ENCODE data around the gene RTN4. TPM values are rescaled to one million over a fixed set of nuclear protein-coding genes. Genes with fewer than 3 reads are reported as not detected.

Gene RTN4
- polyA plus RNA-seq, 1 donor (not counting 4 experiments of a cell fraction or from before 2014, with no cell fraction given): 406 TPM

DNA sequence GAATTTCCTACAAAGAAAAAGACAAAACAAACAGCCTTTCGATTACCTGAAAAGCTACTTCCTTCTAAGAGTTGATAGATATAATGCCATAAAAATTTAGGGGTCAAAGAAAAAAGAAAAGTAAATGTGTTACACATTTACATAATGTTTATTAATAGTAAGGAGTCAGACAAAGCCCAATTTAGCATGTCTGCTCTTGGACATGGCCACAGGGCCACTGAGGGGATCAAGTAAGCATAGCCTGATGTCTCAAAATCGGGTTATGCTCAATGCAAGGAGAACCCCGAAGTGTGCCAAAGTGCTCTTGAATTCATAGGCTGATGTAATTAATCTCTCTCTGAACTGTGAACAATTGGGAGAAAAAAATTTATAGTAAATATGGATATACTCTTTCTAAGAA lies 61.6 kb downstream of the RTN4 start:
- FAIRE-seq (no peak), DNase-seq (ENCODE audit: low read depth, low spot score) (no peak)
- dilution Hi-C loops (cut with MboI; ENCODE audit: extremely low pct_ligation_motif_present, low sequenced_read_pairs): no loop called here
- Histone ChIP-seq H3K36me3 (ENCODE audit: control insufficient read depth in 2 of 2, extremely low read depth in 1 of 2, insufficient read depth in 2 of 2, low read length in 2 of 2) (peaks cover 3% of the 10 kb centered on the region in 2 experiments), H3K27ac (ENCODE audit: control insufficient read depth, insufficient read depth, low read length) (no peak overlapping the region), H4K20me1 (ENCODE audit: control insufficient read depth, extremely low read depth, insufficient read depth, low read length) (peaks cover 3% of the 10 kb centered on the region), H3K4me1 (ENCODE audit: control insufficient read depth, extremely low read depth, insufficient read depth, low read length) (peaks cover 28% of the 10 kb centered on the region), H3K9ac (ENCODE audit: control insufficient read depth, extremely low read depth, insufficient read depth, low read length) (no peak overlapping the region), H3K4me3 (ENCODE audit: control insufficient read depth in 2 of 3, extremely low read depth in 1 of 3, insufficient read depth in 2 of 3, low read depth in 1 of 3, low read length in 3 of 3) (no peak overlapping the region), H3K79me2 (ENCODE audit: control insufficient read depth, insufficient read depth, low read length) (peaks cover 75% of the 10 kb centered on the region), H3K27me3 (ENCODE audit: control insufficient read depth, extremely low read depth, insufficient read depth, low read length) (no peaks in the 10 kb centered on the region), H3K9me3 (ENCODE audit: control insufficient read depth, low read depth, low read length) (no peaks in the 10 kb centered on the region), H2AFZ (ENCODE audit: control insufficient read depth, low read length) (no peak overlapping the region), H3K9me1 (ENCODE audit: control insufficient read depth, extremely low read depth, insufficient read depth, low read length) (peaks cover 3% of the 10 kb centered on the region), H3K4me2 (ENCODE audit: control insufficient read depth, extremely low read depth, insufficient read depth, low read depth, low read length) (no peak overlapping the region)
- TF ChIP-seq, protein P1, sequence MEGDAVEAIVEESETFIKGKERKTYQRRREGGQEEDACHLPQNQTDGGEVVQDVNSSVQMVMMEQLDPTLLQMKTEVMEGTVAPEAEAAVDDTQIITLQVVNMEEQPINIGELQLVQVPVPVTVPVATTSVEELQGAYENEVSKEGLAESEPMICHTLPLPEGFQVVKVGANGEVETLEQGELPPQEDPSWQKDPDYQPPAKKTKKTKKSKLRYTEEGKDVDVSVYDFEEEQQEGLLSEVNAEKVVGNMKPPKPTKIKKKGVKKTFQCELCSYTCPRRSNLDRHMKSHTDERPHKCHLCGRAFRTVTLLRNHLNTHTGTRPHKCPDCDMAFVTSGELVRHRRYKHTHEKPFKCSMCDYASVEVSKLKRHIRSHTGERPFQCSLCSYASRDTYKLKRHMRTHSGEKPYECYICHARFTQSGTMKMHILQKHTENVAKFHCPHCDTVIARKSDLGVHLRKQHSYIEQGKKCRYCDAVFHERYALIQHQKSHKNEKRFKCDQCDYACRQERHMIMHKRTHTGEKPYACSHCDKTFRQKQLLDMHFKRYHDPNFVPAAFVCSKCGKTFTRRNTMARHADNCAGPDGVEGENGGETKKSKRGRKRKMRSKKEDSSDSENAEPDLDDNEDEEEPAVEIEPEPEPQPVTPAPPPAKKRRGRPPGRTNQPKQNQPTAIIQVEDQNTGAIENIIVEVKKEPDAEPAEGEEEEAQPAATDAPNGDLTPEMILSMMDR (optimal IDR thresholded peaks at IDR 0.05 in 1 of 3, IDR thresholded peaks at IDR 0.05 in 1 of 3, conservative IDR thresholded peaks at IDR 0.05 in 1 of 3; ENCODE audit: extremely low read depth in 1 of 3, insufficient read depth in 2 of 3, low read length in 3 of 3): no peak
- TF ChIP-seq EZH2 (IDR thresholded peaks at IDR 0.05; ENCODE audit: low read length): no peak

DNA sequence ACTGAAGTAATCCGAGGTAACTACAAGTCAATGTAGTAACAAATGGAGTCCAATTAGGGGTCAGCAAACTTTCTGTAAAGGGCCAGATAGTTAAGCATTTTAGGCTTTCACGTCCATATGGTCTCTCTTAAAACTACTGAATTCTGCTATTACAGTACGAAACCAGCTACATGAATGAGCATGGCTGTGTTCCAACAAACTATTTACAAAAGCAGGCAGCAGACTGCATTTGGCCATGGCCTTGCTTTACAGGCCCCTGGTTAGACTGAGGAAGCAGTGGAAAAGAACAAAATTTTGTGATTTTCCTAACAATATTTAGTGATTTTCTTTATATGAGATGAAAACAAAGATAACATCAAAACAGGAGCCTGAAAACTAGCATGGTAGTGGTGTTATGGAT lies 64.0 kb downstream of the RTN4 start:
- Histone ChIP-seq H3K36me3 (ENCODE audit: control insufficient read depth in 2 of 2, extremely low read depth in 1 of 2, insufficient read depth in 2 of 2, low read length in 2 of 2) (peaks cover 3 to 5% of the 10 kb centered on the region in 2 experiments), H3K4me2 (ENCODE audit: control insufficient read depth, extremely low read depth, insufficient read depth, low read depth, low read length) (no peak overlapping the region), H2AFZ (ENCODE audit: control insufficient read depth, low read length) (no peak overlapping the region), H3K4me1 (ENCODE audit: control insufficient read depth, extremely low read depth, insufficient read depth, low read length) (peaks cover 39% of the 10 kb centered on the region), H3K9me1 (ENCODE audit: control insufficient read depth, extremely low read depth, insufficient read depth, low read length) (no peaks in the 10 kb centered on the region), H3K27ac (ENCODE audit: control insufficient read depth, insufficient read depth, low read length) (no peak overlapping the region), H4K20me1 (ENCODE audit: control insufficient read depth, extremely low read depth, insufficient read depth, low read length) (peaks cover 3% of the 10 kb centered on the region), H3K79me2 (ENCODE audit: control insufficient read depth, insufficient read depth, low read length) (peaks cover 75% of the 10 kb centered on the region), H3K9ac (ENCODE audit: control insufficient read depth, extremely low read depth, insufficient read depth, low read length) (no peak overlapping the region), H3K9me3 (ENCODE audit: control insufficient read depth, low read depth, low read length) (no peaks in the 10 kb centered on the region), H3K27me3 (ENCODE audit: control insufficient read depth, extremely low read depth, insufficient read depth, low read length) (no peaks in the 10 kb centered on the region), H3K4me3 (ENCODE audit: control insufficient read depth in 2 of 3, extremely low read depth in 1 of 3, insufficient read depth in 2 of 3, low read depth in 1 of 3, low read length in 3 of 3) (no peak overlapping the region)
- DNase-seq (ENCODE audit: low read depth, low spot score): no peak
- no peak for FAIRE-seq
- TF ChIP-seq, protein P1 (optimal IDR thresholded peaks at IDR 0.05 in 1 of 3, IDR thresholded peaks at IDR 0.05 in 1 of 3, conservative IDR thresholded peaks at IDR 0.05 in 1 of 3; ENCODE audit: extremely low read depth in 1 of 3, insufficient read depth in 2 of 3, low read length in 3 of 3): no peak
- TF ChIP-seq EZH2 (IDR thresholded peaks at IDR 0.05; ENCODE audit: low read length): no peak
- dilution Hi-C loops (cut with MboI; ENCODE audit: extremely low pct_ligation_motif_present, low sequenced_read_pairs): no loop called here
